ENCODE data around the gene ERFE.
A peak's percentile ranks its signal among the peaks of the same experiment; 100 is the strongest.

ERFE gene

GRCh38 chr2:238138331-238139195 lies 20.2 kb upstream of the ERFE start, which contains the start of gene KLHL30:
Gene KLHL30, plus strand, starts transcription at chr2:238138668. Its CDS starts 2,087 bp downstream, at chr2:238140755.
- DNase-seq: no peak

DNA sequence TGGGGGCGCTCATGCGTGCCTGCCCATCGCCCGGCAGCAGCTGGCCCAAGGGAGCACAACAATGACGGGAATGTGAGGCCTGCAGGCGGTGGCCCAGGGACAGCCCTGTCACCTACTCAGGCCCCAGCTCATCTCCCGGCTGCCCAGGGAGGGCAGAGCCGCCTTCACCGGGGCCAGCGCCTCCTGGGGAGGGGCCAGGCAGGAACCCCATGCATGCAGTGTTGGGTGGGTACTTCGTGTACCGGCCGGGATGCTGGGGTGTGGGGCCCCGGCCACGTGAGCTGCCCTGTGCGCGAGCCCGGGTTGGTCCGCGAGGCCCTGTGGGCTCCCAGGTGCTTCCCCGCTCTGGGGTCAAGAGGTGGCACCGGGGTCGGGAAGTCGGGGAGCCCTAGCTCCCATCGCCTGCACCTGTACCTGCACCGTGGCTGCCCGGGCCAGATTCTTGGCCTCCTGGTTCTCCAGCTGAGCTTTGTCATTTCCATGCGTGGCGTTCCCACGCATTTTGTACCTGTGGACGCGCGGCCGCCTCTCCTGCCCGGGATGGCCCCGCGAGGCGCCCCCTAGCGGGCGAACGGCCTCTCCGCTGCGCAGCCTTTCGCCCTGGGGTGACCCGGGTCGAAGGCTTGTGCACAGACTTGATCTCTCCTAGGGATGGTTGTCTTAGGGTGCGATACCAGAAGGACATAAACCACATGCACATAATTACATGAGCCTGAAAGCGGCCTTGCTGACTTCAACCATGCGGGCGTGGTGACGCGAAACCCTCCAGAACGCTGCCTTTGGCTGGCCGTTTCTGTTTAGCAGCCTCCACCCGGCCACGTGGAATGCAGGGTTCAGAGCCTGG lies 19.4 kb upstream of the ERFE start:
- no peak for DNase-seq

DNA sequence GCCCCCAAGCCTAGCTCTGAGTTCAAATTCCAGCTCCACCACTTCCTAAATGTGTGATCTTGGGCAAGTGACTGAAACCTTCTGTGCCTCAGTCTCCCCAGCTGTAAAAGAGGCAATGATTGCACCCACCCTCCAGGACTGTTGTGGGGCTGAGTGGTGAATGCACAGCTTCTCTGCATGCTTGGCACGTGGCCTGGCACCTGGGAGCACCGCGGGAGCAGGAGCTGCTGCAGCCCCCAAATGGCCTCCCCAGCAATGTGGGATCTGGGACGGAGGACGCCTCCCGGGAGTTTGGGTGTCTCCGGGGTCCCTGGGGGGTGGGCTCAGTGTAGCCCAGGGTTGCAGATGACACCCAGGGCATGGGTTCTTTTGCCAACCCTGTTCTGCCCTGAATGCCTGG lies 18.7 kb upstream of the ERFE start:
- no peak for DNase-seq

- DNase-seq: no peak
These were observed 17.8 kb upstream of the ERFE start for GRCh38 chr2:238140721-238141540.

DNA sequence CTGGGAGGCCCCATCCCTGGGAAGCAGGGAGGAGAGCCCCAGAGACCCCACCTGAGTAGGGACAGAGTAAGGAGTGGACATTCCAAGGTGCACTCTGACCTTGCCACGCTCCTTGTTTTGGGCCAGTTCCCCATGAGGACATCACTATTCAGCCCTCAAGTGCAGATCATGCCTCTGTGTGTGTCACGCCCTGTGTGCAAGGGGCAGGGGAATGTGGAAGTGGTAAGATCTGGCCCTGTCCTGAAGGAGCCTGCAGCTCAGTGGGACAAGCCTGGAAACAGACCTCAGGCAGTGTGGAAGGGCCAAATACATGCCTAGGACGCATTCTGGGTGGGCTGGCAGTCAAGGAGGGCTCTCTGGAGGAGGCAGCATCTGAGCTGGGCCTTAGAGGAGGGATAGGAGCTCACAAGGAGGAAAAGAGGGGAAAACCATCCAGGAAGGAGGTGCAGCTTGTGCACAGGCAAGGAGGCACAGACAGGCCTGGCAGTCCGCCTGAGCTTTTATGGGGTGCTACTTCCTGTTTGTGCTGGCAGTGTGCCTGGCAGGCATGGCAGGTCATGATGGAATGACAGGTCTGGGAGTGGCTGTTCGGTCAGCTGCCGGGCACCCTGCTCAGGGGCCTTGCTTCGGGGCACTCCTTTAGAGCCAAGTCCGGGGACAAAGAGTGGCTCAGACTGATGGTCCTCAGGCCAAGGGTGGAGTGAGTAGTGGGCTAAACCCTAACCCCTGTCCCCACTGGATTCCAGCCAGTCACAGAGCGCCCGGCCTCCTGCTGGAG lies 17.0 kb upstream of the ERFE start:
- no peak for DNase-seq

- peak; percentile 42 for DNase-seq
These were observed 16.2 kb upstream of the ERFE start for GRCh38 chr2:238142382-238143205.

- DNase-seq: no peak
These were observed 15.4 kb upstream of the ERFE start for GRCh38 chr2:238143239-238143951.

DNA sequence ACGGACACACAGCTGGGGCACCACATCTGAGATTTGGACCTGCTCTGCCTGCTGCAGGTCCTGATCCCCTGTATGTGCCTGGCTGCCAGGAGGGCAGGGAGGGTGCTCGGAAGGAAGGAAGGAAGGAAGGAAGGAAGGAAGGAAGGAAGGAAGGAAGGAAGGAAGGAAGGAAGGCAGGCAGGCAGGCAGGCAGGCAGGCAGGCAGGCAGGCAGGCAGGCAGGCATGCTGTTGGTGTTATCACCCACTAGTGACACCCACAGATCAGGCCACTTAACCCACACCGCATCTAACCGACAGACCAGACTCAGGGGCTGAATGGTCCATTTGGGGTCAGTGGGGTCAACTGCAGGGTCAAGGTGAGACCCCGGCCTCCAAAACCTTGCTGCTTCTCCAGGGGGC lies 14.5 kb upstream of the ERFE start:
- no peak for DNase-seq

GRCh38 chr2:238145046-238145445 lies 13.7 kb upstream of the ERFE start:
- no peak for DNase-seq

GRCh38 chr2:238145851-238146250 lies 12.9 kb upstream of the ERFE start:
- no peak for DNase-seq

DNA sequence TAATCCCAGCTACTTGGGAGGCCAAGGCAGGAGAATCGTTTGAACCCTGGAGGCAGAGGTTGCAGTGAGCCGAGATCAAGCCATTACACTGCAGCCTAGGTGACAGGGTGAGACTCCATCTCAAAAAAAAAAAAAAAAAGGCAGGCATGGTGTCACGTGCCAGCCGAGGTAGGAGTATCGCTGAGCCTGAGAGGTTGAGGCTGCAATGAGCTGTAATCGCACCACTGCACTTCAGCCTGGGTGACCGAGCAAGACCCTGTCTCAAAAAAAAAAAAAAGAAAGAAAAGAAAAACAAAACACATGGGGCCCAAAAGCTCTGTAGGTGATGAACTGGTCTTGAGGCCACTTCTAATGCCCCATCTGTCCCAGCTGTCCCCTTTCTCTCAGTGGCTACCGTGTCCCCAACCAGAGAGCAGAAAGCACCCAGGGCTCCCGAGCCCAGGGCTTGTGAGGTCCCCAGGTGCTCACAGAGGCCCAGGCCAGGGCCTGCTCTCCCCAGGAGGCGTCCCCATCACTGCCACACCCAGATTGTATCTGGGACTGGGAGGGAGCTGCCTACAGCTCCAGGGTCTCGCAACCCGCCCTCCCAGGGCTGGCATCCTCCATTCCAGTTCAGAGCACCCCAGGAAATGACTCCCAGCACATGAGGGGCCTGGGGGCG lies 11.8 kb upstream of the ERFE start:
- peak; percentile 67 for DNase-seq

DNA sequence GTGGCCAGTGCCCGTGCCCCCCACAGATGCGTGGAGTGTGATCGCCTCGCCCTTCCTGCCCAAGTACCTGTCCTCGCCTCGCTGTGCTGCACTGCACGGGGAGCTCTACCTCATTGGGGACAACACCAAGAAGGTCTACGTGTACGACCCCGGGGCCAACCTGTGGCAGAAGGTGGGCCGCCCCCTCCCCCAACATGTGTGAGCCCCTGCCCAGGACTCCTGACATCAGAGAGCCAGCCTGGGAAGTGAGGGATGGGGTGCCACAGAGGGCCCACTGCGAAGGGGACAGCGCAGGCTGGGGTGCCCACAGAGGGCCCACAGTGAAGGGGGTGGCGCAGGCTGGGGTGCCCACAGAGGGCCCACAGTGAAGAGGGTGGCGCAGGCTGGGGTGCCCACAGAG lies 9.8 kb upstream of the ERFE start:
- DNase-seq: no peak

DNA sequence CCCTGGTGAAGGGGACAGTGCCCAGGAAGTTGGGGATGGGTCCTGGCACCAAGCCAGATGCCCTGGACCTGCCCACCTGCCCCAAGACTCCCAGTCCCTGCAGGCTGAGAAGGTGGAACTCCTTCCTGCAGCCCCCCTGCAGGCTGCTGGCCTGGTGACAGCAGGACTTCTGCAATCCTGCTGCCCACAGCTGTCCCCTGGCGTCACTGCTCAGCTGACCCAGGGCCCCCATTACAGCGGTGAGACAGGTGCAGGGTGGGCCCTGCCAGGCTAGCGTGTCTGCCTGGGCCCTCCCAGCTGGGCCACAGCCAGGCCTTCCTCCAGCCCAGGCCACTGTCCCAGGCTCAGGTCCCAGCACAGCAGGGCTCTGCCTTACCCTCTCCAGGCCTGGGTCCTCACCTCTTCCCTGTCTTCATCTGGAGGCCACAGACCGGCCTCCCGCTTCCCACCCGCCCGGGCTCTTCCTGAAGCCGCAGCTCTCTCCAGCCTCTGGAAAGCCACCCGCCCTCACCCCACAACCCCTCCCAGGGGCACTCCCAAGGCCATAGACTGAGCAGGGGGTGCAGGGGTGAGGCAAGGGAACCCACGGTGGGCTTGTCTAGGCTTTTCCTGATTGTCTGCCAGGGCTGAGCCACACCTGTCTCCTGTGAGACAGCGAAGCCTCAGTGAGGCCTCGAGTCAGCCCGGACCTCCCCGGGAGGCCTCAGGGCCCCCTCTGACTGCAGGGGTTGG lies 8.8 kb upstream of the ERFE start:
- peak; percentile 35 for DNase-seq

GRCh38 chr2:238150686-238151085 lies 8.1 kb upstream of the ERFE start:
- no peak for DNase-seq

GRCh38 chr2:238151205-238151604 lies 7.6 kb upstream of the ERFE start:
- no peak for DNase-seq

- no peak for DNase-seq
These were observed 7.0 kb upstream of the ERFE start for GRCh38 chr2:238151628-238152235.

DNA sequence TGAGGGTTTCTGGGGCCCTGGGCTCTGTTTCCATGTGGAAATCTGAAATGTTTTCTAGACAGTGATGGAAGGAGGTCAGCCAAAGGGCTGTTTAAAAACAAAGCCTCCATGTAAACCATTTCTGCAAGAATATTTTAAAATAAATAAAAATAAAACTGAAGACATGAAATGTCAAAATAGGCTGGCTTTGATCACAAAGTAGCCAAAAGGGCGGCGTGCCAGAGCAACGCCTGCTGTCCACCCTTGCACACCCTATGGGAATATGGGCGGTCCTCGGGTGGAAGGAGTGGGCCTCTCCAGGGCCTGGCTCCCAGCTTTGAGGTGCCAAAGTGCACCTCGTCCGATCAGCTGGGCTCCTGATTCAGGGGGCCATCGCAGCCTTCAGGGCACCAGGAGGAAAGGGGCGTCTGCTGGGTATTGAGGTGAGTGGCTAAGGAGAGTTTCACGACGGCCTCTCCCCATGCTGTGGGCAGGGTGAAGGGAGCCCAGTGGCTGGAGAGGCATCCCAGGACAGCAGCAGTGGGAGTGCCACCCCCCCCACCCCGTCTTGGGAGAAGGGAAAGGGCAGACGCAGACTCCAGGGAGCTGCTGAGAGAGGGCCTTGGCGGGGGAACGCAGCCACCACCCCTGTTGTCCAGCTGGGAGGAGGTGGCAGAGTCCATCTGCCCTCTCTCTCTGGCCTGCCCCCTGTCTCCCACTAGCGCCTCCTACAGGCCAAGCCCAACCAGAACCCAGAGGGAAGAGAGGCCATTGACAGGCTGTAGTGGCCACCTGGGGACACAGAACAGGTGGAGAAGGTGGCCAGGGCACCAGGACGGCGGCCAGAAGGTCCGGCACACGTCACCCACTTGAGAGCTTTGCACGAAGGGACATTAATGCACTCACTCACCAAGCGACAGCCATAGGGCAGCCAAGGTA lies 5.7 kb upstream of the ERFE start:
- no peak for DNase-seq
